NB4 (cell line): Measurements from ENCODE around the gene ITGAV.

Source experiments
- DNase-seq: peaks from one replicate; pipeline ENCODE4 v3.0.0; 2010; ENCODE audit warnings: low read depth
- H3K4me3 ChIP-seq: one replicate; pipeline ENCODE4 v1.5.1; 2011; ENCODE audit warnings: mild to moderate bottlenecking, low read depth, low read length, moderate library complexity
- CTCF ChIP-seq: IDR thresholded peaks from one replicate; pipeline ENCODE4 v1.5.1; 2012; ENCODE audit warnings: low read depth, low read length
- MAX ChIP-seq: IDR thresholded peaks from 2 replicates; pipeline ENCODE4 v1.6.1; 2011; ENCODE audit warnings: low read depth, low read length
- MYC ChIP-seq: IDR thresholded peaks from 2 replicates; pipeline ENCODE4 v1.6.1; 2011; ENCODE audit warnings: low read depth, low read length
- POLR2A ChIP-seq: IDR thresholded peaks from 2 replicates; pipeline ENCODE4 v1.6.1; 2011; ENCODE audit warnings: mild to moderate bottlenecking; ENCODE audit not compliant: insufficient read length; ENCODE audit errors: extremely low read depth

ITGAV gene

GRCh38 chr2:186683341-186683740 lies 93.5 kb downstream of the ITGAV start:
- no peak for TF ChIP-seq POLR2A
- TF ChIP-seq CTCF, result no peak
- no peak for TF ChIP-seq MYC
- TF ChIP-seq MAX, result no peak
- H3K4me3 ChIP-seq, result no peak overlapping the region
- DNase-seq, result no peak

GRCh38 chr2:186687807-186688211 lies 98.0 kb downstream of the ITGAV start:
- peak; percentile 28 for DNase-seq
- no peak for TF ChIP-seq MAX
- no peak for TF ChIP-seq CTCF
- TF ChIP-seq MYC, result no peak
- no peak for TF ChIP-seq POLR2A
- H3K4me3 ChIP-seq, result no peak overlapping the region

GRCh38 chr2:186688813-186689212 lies 99.0 kb downstream of the ITGAV start:
- H3K4me3 ChIP-seq, result no peak overlapping the region
- TF ChIP-seq MYC (no peak), CTCF (no peak), MAX (no peak), POLR2A (no peak)
- DNase-seq, result no peak

DNA sequence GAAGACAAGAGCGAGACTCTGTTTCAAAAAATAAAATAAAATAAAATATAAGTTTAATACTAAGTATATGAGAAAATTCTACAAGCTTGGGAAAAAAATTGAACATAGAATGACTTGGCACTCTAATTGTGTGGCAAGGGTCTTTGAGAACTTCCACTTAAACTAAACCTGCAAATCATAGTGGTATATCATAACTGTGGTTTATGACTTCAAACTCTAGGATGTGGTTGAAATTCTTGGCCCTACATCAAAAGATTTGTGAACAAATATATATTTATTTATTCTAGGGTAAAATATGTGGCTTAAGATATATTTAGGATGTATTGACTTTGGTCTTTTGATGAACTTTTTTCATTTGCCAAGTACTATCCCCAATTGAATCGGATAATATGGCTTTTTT lies 100.9 kb downstream of the ITGAV start:
- no peak for TF ChIP-seq MAX
- no peak for TF ChIP-seq MYC
- no peak for TF ChIP-seq POLR2A
- no peak for TF ChIP-seq CTCF
- DNase-seq, result no peak
- no peak overlapping the region for H3K4me3 ChIP-seq

DNA sequence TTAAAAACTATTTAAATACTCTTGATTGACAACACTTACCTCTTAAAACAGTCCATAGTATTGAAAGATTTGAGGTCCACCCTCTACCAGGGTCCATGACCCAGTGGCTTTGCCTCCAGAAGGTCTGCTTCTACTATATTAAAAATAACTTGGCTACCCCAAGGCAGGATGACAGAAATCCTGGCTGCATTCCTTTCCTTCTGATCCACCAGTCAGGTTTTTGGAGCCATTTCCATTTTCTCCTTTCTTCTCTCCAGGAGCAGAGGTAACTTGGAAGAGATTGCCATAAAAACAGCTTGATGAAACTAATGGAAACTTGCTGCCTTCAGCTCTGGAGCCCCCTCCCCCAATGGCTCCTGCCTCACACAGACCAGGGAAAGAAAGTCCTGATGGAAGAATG lies 101.4 kb downstream of the ITGAV start:
- DNase-seq, result no peak
- no peak overlapping the region for H3K4me3 ChIP-seq
- TF ChIP-seq POLR2A (no peak), MYC (no peak), MAX (no peak), CTCF (no peak)

- DNase-seq, result no peak
- no peak overlapping the region for H3K4me3 ChIP-seq
- TF ChIP-seq CTCF (no peak), MYC (no peak), POLR2A (no peak), MAX (no peak)
Observed at GRCh38 chr2:186691900-186692299, 102.0 kb downstream of the ITGAV start.
